Keratinocyte (primary cell): Measurements from ENCODE around the gene F5. TPM values are rescaled to one million over a fixed set of nuclear protein-coding genes. Genes with fewer than 3 reads are reported as not detected.
A peak's percentile ranks its signal among the peaks of the same experiment; 100 is the strongest.

ENCODE experiments used
- DNase-seq: peaks from one replicate; pipeline ENCODE4 v3.0.0-alpha.2; 2011; ENCODE audit warnings: low read depth, missing footprints, low spot score
- FAIRE-seq: peaks from 2 replicates; lab custom pipeline; 2011; peaks lifted over from hg19 to GRCh38; lab: Jason Lieb, UNC
- H2AFZ ChIP-seq: 2 replicates; pipeline ENCODE4 v1.6.0; 2012; ENCODE audit warnings: low read length, control low read depth, inconsistent platforms; ENCODE audit not compliant: control insufficient read depth
- H3K27ac ChIP-seq: 2 replicates; pipeline ENCODE4 v1.5.1; 2011; ENCODE audit warnings: low read length; ENCODE audit not compliant: control insufficient read depth, insufficient read depth
- H3K27me3 ChIP-seq: 3 replicates; pipeline ENCODE4 v1.6.0; 2011; ENCODE audit warnings: low read length; ENCODE audit not compliant: control insufficient read depth, insufficient read depth; ENCODE audit errors: extremely low read depth
- H3K36me3 ChIP-seq, 2 experiments: 2 replicates in 1 of 2; 3 replicates in 1 of 2; pipeline ENCODE4 v1.5.1; 2011; ENCODE audit warnings: low read length in 2 of 2, mild to moderate bottlenecking in 1 of 2; ENCODE audit not compliant: control insufficient read depth in 2 of 2, insufficient read depth in 2 of 2; ENCODE audit errors: extremely low read depth in 1 of 2
- H3K4me1 ChIP-seq: 3 replicates; pipeline ENCODE4 v1.5.1; 2011; ENCODE audit warnings: low read length; ENCODE audit not compliant: control insufficient read depth, insufficient read depth; ENCODE audit errors: extremely low read depth
- H3K4me2 ChIP-seq: 3 replicates; pipeline ENCODE4 v1.6.0; 2011; ENCODE audit warnings: low read depth, low read length; ENCODE audit not compliant: control insufficient read depth, insufficient read depth; ENCODE audit errors: extremely low read depth
- H3K4me3 ChIP-seq, 3 experiments: fragments of 200-600 bp in 1 of 3; sonication (generic) in 1 of 3; 2 replicates in 2 of 3; 3 replicates in 1 of 3; pipeline ENCODE4 v1.5.1; 2011 to 2016; ENCODE audit warnings: low read length in 3 of 3, mild to moderate bottlenecking in 3 of 3, control low read depth in 2 of 3, inconsistent platforms in 1 of 3, low read depth in 1 of 3, mixed read lengths in 1 of 3, mixed run types in 1 of 3, moderate library complexity in 1 of 3; ENCODE audit not compliant: control insufficient read depth in 2 of 3, insufficient read depth in 2 of 3; ENCODE audit errors: extremely low read depth in 1 of 3
- H3K79me2 ChIP-seq: 2 replicates; pipeline ENCODE4 v1.6.0; 2012; ENCODE audit warnings: low read length; ENCODE audit not compliant: control insufficient read depth, insufficient read depth
- H3K9ac ChIP-seq: 3 replicates; pipeline ENCODE4 v1.6.0; 2011; ENCODE audit warnings: low read length; ENCODE audit not compliant: control insufficient read depth, insufficient read depth; ENCODE audit errors: extremely low read depth
- H3K9me1 ChIP-seq: 3 replicates; pipeline ENCODE4 v1.6.0; 2011; ENCODE audit warnings: low read length; ENCODE audit not compliant: control insufficient read depth, insufficient read depth; ENCODE audit errors: extremely low read depth
- H3K9me3 ChIP-seq: 2 replicates; pipeline ENCODE4 v1.5.1; 2012; ENCODE audit warnings: low read depth, low read length; ENCODE audit not compliant: control insufficient read depth
- H4K20me1 ChIP-seq: 3 replicates; pipeline ENCODE4 v1.6.0; 2011; ENCODE audit warnings: low read length; ENCODE audit not compliant: control insufficient read depth, insufficient read depth; ENCODE audit errors: extremely low read depth
- EZH2 ChIP-seq: IDR thresholded peaks from one replicate; pipeline ENCODE4 v1.6.1; 2012; ENCODE audit warnings: inconsistent platforms, mild to moderate bottlenecking, low read length, moderate library complexity
- dilution Hi-C: fragments of 300-500 bp; cut with MboI; formaldehyde crosslinking; loops from one replicate; pipeline ENCODE4 v1.7.0; 2020; ENCODE audit warnings: low sequenced_read_pairs; ENCODE audit not compliant: extremely low pct_ligation_motif_present
- polyA plus RNA-seq, 5 experiments: library from polyadenylated mRNA; depleted of rRNA in 3 of 5; stranded (reverse) in 3 of 5; stranded (forward) in 1 of 5; unstranded in 1 of 5; fragments of >200 nt; gene quantifications; 1 replicate in 1 of 5; 2 replicates in 3 of 5; 3 replicates in 1 of 5; pipeline versions ENCODE4 v1.2.1 to v1.2.3, GENCODE V29; 2011 to 2012; ENCODE audit warnings: missing spikeins in 2 of 5, low read depth in 1 of 5, low replicate concordance in 1 of 5
- TF ChIP-seq, protein P1 (sequence below), 3 experiments: IDR thresholded peaks in 1 of 3; conservative IDR thresholded peaks in 1 of 3; optimal IDR thresholded peaks in 1 of 3; 2 replicates in 2 of 3; 3 replicates in 1 of 3; pipeline versions ENCODE3 to v1.5.1; 2011; ENCODE audit warnings: low read length in 3 of 3, mild to moderate bottlenecking in 3 of 3, moderate library complexity in 2 of 3, control low read depth in 1 of 3, inconsistent platforms in 1 of 3; ENCODE audit not compliant: insufficient read depth in 2 of 3; ENCODE audit errors: extremely low read depth in 1 of 3

The F5 gene
- polyA plus RNA-seq, 1 donor (not counting 4 experiments of a cell fraction or from before 2014, with no cell fraction given) = 0.01 TPM

DNA sequence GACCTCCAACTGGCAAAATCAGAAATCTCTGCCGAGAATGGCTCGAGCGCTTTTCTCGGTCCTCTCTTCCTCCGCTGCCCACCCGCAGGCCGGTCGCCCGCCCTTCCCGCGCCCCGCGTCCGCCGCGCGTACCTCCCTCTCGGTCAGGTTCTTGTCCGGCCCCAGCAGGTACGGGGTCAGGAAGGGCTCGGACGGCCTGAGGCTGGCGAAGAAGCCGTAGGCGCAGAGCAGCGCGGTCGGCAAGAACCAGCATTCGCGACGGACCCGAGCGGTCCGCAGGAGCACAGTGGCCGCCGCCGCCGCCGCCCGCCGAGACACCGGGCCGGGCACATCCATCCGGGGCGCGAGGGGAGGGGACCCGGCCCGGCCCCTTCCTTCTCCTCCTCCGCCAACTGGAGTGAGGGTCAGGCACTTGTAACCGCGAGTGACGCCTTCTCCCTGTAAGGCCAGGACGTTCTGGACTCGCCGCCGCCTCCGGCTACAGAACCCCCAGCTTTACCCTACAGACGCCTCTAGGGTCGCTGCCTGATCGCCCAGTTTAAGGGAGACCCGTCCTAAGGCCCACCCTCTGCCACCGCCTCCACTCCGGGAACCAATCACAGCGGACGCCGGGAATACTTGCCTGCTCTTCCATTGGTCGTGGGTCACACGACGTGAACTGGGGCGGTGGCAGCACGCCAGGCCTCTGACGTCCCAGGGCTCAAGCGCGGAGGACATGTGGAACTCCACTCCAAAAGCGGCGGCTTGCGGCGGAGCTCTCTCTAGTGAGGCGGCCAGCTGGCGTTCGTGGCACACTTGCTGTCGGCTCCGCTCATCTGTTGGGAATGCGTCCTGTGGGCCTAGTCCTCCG lies 100.6 kb downstream of the F5 start, which contains the start of gene SLC19A2:
Gene SLC19A2 (minus strand): TSS at position 514 of the 850 bp plus-strand sequence. CDS start 178 bp downstream, at position 336.
- Histone ChIP-seq H3K27ac (peak within 1 kb of the TSS; percentile 96), H3K4me1 (peaks cover 28% of the 10 kb centered on the region), H3K4me3 (peak within 1 kb of the TSS; percentile 76 to 93 (median 80)), H3K9ac (peak within 1 kb of the TSS; percentile 93), H3K27me3 (no peaks in the 10 kb centered on the region), H2AFZ (peak within 1 kb of the TSS; percentile 96), H3K9me1 (no peaks in the 10 kb centered on the region), H3K9me3 (no peaks in the 10 kb centered on the region), H3K4me2 (peak within 1 kb of the TSS; percentile 94), H4K20me1 (no peaks in the 10 kb centered on the region), H3K79me2 (peaks cover 25% of the 10 kb centered on the region), H3K36me3 (no peaks in the 10 kb centered on the region)
- peak; percentile 96 for DNase-seq
- FAIRE-seq = peak; percentile 79
- TF ChIP-seq, protein P1, sequence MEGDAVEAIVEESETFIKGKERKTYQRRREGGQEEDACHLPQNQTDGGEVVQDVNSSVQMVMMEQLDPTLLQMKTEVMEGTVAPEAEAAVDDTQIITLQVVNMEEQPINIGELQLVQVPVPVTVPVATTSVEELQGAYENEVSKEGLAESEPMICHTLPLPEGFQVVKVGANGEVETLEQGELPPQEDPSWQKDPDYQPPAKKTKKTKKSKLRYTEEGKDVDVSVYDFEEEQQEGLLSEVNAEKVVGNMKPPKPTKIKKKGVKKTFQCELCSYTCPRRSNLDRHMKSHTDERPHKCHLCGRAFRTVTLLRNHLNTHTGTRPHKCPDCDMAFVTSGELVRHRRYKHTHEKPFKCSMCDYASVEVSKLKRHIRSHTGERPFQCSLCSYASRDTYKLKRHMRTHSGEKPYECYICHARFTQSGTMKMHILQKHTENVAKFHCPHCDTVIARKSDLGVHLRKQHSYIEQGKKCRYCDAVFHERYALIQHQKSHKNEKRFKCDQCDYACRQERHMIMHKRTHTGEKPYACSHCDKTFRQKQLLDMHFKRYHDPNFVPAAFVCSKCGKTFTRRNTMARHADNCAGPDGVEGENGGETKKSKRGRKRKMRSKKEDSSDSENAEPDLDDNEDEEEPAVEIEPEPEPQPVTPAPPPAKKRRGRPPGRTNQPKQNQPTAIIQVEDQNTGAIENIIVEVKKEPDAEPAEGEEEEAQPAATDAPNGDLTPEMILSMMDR (optimal IDR thresholded peaks at IDR 0.05 in 1 of 3, IDR thresholded peaks at IDR 0.05 in 1 of 3, conservative IDR thresholded peaks at IDR 0.05 in 1 of 3; ENCODE audit: extremely low read depth in 1 of 3, insufficient read depth in 2 of 3, low read length in 3 of 3) = peak; percentile 22 to 25 (median 25)
- no peak for TF ChIP-seq EZH2
- dilution Hi-C loops = no loop called here

DNA sequence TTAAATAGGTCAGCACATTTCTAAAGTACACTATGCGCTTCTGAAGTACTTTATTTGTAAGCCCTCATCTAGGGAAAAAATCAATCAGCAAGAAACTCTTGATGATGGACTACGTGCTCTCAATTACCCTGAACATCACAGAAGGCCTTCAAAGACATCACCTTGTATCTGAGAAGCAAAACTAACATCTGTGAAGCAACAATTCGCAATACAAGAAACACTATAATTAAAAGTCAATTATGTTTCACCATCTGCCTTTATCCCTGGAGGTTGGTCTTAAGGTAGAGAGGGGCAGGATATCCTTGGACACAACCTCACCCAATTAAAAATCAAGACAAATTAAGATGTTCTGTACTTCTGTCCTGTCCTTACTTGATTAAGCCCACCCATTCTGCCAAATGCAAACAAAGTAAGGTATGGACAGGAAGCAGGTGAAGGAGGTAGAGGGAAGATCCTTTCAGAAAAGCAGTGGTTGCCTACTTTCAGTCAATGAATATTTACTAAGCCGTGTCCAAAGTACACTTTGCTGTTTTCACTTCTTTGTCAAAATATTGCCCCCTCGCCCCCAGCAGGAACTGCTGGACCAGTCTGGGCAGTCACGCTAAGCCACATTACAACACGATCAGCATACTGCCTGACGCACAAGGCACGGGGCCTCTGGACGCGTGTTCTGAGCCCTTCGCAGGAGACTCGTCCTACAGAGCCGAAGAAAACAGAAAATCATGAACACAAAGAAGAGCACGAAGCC lies 101.4 kb downstream of the F5 start:
- Histone ChIP-seq H3K9me1 (no peaks in the 10 kb centered on the region), H3K36me3 (no peaks in the 10 kb centered on the region), H3K79me2 (peaks cover 27% of the 10 kb centered on the region), H2AFZ (peak overlapping the region; percentile 88), H3K9me3 (no peaks in the 10 kb centered on the region), H3K4me2 (peak overlapping the region; percentile 94), H3K4me1 (peaks cover 28% of the 10 kb centered on the region), H3K27ac (peak overlapping the region; percentile 96), H3K9ac (peak overlapping the region; percentile 93), H3K27me3 (no peaks in the 10 kb centered on the region), H3K4me3 (peak overlapping the region; percentile 76 to 93 (median 80)), H4K20me1 (no peaks in the 10 kb centered on the region)
- no peak for TF ChIP-seq EZH2
- TF ChIP-seq, protein P1 (optimal IDR thresholded peaks at IDR 0.05 in 1 of 3, IDR thresholded peaks at IDR 0.05 in 1 of 3, conservative IDR thresholded peaks at IDR 0.05 in 1 of 3; ENCODE audit: extremely low read depth in 1 of 3, insufficient read depth in 2 of 3, low read length in 3 of 3) = no peak
- DNase-seq (no peak), FAIRE-seq (no peak)
- dilution Hi-C loops = no loop called here
